HG03175 (cell line): ENCODE data around the gene PRKAR2A.
"Not testable (repeated sequence)": the region's sequence is repeated elsewhere in the genome, so short reads cannot be mapped to it uniquely, and the experiment has no call there.

Experiments used
- ATAC-seq: cut with Tn5 transposase; IDR thresholded peaks from one replicate; pipeline ENCODE4 v1.9.1; 2021; ENCODE audit warnings: mild to moderate bottlenecking, moderate library complexity; ENCODE audit not compliant: unreplicated experiment

Gene PRKAR2A

DNA sequence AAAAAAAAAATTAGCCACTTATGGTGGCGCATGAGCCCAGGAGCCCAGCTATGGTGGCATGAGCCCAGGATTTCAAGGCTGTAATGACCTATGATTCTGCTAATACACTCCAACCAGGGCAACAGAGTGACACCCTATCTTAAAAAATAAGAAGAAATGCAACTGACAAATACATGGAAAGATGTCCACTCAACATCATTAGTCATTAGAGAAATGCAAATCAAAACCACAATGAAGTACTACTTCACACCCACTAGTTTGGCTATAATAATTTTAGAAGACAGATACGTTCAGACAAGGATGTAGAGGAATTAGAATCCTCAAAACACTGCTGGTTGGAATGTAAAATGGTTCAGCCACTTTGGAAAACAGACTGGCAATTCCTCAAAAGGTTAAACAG is 10.5 kb downstream of the PRKAR2A start:
- ATAC-seq: no peak

GRCh38 chr3:48835650-48836366 is 11.9 kb downstream of the PRKAR2A start:
- no peak for ATAC-seq

DNA sequence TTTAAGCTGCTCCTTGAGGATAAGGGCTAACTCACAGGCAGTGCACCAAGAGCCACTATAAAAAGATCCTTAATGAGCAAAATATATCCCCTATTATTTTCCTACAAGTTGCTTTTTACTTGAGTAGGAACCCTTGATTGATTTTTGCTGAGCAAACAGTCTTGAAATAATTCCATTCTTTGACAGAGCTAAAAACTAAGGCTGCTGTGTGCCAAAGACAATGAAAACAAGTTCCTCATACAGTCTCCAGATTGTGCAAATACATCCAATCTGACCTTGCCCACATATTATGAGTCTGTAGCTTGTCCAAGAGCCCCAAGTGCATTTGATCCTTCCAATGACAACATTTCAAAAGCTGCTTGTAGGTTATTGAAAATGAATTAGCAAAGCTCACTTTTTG is 15.0 kb downstream of the PRKAR2A start:
- ATAC-seq: no peak

DNA sequence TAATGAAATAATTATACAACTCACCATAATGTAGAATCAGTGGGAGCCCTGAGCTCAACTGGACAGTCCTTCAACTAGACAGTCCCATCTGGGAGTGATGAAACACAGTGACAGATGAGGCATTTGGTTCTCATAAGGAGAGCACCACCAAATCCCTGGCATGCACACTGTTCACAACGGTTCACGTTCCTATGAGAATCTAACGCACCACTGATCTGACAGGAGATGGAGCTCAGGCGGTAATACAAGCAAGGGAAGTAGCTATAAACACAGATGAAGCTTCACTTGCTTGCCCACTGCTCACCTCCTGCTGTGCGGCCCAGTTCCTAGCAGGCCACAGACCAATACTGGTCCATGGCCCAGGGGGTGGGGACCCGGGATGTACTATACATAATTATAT is 17.0 kb downstream of the PRKAR2A start:
- no peak for ATAC-seq

- not testable (repeated sequence) for ATAC-seq
Measured at GRCh38 chr3:48829525-48829924, 18.1 kb downstream of the PRKAR2A start.

DNA sequence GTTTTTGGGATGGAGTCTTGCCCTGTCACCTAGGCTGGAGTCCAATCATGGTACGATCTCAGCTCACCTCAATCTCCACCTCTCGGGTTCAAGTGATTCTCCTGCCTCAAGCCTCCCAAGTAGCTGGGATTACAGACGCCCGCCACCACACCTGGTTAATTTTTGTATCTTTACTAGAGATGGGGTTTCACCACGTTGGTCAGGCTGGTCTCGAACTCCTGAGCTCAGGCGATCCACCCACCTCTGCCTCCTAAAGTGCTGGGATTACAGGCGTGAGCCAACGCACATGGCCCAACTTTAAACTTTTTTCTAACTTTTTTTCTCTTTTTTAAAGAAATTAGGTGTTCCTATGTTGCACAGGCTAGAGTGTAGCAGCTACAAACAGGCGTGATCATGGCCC is 19.8 kb downstream of the PRKAR2A start:
- ATAC-seq: not testable (repeated sequence)

DNA sequence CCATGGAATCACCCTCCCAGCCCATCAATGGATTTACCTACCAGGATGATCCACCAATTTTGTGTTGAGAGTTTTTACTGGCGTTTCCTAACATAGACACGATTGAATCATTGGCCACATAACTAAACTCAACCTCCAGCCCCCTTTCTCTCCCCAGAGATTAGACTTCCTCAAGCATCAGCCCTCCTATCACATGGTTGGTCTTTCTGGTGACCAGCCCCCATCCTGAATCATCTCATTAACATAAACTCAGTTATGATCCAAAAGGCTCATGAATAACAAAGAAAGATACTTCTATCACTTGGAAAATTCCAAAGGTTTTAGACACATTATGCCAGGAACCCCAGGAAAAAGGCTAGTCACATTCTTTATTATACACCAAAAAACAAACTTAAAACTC is 21.2 kb downstream of the PRKAR2A start:
- no peak for ATAC-seq

GRCh38 chr3:48820612-48821324 is 26.9 kb downstream of the PRKAR2A start:
- no peak for ATAC-seq

GRCh38 chr3:48819234-48820221 is 28.1 kb downstream of the PRKAR2A start:
- ATAC-seq: no peak

- no peak for ATAC-seq
Measured at GRCh38 chr3:48811524-48811923, 36.1 kb downstream of the PRKAR2A start.

GRCh38 chr3:48804930-48805329 is 42.7 kb downstream of the PRKAR2A start:
- no peak for ATAC-seq

- ATAC-seq: not testable (repeated sequence)
Measured at GRCh38 chr3:48800831-48801230, 46.8 kb downstream of the PRKAR2A start.

DNA sequence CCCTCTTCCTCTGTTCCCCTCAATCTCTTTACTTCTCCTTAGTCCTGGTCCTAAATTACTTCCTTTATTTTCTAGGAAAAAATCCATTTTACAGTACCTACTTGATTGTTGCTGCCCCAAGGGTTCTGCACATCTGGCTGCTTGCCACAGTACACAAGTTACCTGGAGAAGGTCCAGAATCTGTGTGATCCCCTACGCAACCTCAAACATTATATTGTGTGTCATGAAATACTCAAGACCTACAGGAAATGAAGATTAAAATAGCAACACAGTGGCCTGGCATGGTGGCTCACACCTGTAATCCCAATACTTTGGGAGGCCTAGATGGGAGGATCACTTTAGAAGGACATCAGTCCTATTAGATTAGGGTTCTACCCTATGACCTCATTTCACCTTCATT is 48.7 kb downstream of the PRKAR2A start:
- ATAC-seq: no peak

- ATAC-seq: no peak
Measured at GRCh38 chr3:48797626-48798025, 50.0 kb downstream of the PRKAR2A start.

GRCh38 chr3:48795997-48796732 is 51.5 kb downstream of the PRKAR2A start:
- no peak for ATAC-seq

GRCh38 chr3:48793484-48793883 is 54.2 kb downstream of the PRKAR2A start:
- not testable (repeated sequence) for ATAC-seq

DNA sequence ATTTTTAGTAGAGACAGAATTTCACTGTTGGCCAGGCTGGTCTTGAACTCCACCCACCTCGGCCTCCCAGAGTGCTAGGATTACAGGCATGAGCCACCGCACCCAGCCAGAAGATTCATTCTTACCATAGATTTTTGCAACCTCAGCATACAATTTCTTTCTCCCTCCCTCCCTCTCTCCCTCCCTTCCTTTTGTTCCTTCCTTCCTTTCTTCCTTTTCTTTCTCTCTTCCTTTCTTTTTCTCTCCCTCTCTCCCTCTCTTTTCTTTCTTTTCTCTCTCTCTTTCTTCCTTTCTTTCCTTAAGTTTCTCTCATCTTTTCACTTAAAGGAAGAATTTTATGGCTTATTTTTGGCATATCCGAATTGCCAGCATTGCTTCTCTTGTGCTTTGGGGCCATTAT is 58.0 kb downstream of the PRKAR2A start:
- ATAC-seq: no peak

GRCh38 chr3:48788544-48789162 is 59.0 kb downstream of the PRKAR2A start:
- no peak for ATAC-seq

DNA sequence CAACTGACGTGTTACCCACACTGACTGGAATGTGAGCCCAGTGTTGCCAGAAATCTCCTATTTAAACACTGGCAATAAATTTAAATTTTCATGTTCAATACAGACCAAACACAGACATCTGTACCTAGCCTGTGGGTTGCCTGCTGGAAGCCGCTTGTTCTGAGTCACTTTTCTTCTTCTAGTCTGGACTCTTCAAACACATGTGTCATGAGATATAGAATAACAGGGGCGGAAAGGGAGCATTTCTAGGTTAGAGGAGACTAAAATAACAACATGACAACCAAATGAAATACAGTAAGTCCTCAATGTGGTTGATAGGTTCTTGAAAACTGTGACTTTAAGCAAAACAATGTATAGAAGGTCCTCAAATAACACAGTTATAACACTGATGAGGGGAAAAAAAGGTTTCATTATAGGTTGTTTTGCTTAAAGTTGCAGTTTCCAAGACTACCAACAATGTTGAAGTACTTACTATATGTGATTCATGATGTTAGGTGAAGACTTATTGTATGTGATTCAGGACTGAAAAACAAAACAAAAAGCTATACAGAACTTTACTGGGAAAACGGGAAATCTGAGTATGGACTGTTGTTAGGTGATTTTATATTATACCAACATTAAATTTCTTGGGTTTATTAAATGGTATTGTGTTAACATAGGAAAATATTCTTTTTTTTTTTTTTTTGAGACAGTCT is 63.1 kb downstream of the PRKAR2A start:
- no peak for ATAC-seq

DNA sequence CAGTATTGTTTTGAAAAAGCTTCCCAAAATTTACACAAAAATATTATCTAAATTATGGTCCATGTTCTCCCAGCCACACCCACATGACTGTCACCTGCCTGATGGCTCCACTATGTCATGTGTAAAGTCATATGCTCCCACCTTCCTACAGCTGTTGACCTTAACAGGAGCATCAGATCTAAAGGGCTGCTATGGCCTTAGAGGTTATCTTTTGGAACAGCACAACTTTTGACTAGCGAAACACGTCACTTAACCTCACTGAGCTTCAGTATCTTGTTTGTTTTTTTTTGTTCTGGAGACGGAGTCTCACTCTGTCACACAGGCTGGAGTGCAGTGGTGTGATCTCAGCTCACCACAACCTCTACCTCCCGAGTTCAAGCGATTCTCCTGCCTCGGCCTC is 64.4 kb downstream of the PRKAR2A start:
- ATAC-seq: no peak
